ENCODE measurements around the gene GPR37L1. TPM values are rescaled to one million over a fixed set of nuclear protein-coding genes. Genes with fewer than 3 reads are reported as not detected.

The GPR37L1 gene
- total RNA-seq, 2 experiments from 2014 or later: not detected

DNA sequence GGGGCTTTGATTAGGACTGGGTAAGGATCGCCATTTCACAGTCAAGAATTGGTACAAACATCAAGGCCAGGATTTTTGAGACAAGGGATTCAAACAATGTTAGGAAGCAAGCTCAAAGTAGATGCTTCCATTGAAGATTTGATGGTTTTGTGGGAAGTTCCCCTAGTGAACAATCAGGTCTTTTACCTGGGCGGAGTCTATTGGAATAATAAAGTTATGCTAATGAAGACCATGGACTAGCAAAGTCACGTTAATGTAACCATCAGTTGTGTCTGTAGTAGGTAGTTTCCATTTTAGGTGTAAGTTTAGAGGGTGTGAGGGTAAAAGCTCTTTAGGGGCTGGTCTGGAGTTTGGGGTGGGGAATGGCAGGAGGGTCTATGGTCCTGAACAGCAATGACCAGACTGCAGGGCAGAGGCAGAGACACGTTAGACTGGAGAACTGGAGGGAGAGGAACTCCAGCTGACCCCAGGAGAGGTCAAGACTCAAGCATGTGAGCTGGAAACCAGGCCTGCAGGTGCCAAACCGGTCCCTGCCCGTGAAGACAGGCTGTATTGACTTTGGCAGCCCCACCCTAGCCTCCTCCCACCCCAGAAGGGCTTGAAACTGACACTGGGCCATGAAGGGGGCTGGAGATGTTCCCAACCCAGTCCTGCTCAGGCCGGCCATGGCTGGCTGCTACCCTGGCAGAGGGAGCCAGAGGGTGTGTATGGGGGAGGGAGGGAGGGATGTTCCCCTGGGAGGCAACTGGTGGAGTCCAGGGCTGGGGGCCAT lies 36.0 kb upstream of the GPR37L1 start:
- no peak overlapping the region for H3K4me3 ChIP-seq (ENCODE audit: low read length)
- ChIA-PET POLR2A (interaction anchor here (0.6 kb wide), 1 partner anchor 12 kb away, joined by 3 read pairs; no protein-coding TSS in a partner anchor), CTCF (no interaction called here)
- H3K27ac ChIP-seq (ENCODE audit: low read depth in 1 of 2, low read length in 2 of 2): no peak overlapping the region
- H3K36me3 Mint-ChIP-seq (ENCODE audit: low read depth): no peaks in the 10 kb centered on the region
- no peaks in the 10 kb centered on the region for H3K4me1 Mint-ChIP-seq (ENCODE audit: low read depth)
- no peaks in the 10 kb centered on the region for H3K4me1 ChIP-seq (ENCODE audit: insufficient read depth, low read length)
- no peaks in the 10 kb centered on the region for H3K9me3 Mint-ChIP-seq
- no peak for ATAC-seq (ENCODE audit: poor library complexity)
- H3K27ac Mint-ChIP-seq: no peak overlapping the region
- H3K27me3 ChIP-seq (ENCODE audit: control insufficient read depth in 1 of 2, insufficient read depth in 2 of 2, low read length in 2 of 2): peaks cover 0 to 2% of the 10 kb centered on the region in 2 experiments
- no peak for TF ChIP-seq CTCF (IDR thresholded peaks at IDR 0.05)
- no peaks in the 10 kb centered on the region for H3K9me3 ChIP-seq (ENCODE audit: control insufficient read depth in 1 of 2, insufficient read depth in 1 of 2, low read length in 2 of 2)
- H3K4me3 Mint-ChIP-seq: no peak overlapping the region
- intact Hi-C loops (cut with DNase I, micrococcal nuclease): no loop called here
- no peak for DNase-seq
- H3K36me3 ChIP-seq (ENCODE audit: insufficient read depth, low read length): no peaks in the 10 kb centered on the region
- peaks cover 5% of the 10 kb centered on the region for H3K27me3 Mint-ChIP-seq

- no peak for TF ChIP-seq CTCF (IDR thresholded peaks at IDR 0.05)
- CTCF ChIA-PET: no interaction called here
- DNase-seq (no peak), ATAC-seq (ENCODE audit: poor library complexity) (no peak)
- no peak overlapping the region for H3K4me3 ChIP-seq (ENCODE audit: low read length)
- Mint-ChIP-seq H3K27ac (no peak overlapping the region), H3K36me3 (ENCODE audit: low read depth) (no peaks in the 10 kb centered on the region), H3K4me3 (no peak overlapping the region), H3K27me3 (peaks cover 8% of the 10 kb centered on the region), H3K9me3 (no peaks in the 10 kb centered on the region), H3K4me1 (ENCODE audit: low read depth) (no peaks in the 10 kb centered on the region)
- intact Hi-C loops (cut with DNase I, micrococcal nuclease): no loop called here
- peaks cover 0 to 2% of the 10 kb centered on the region in 2 experiments for H3K27me3 ChIP-seq (ENCODE audit: control insufficient read depth in 1 of 2, insufficient read depth in 2 of 2, low read length in 2 of 2)
- POLR2A ChIA-PET: no interaction called here
- no peaks in the 10 kb centered on the region for H3K9me3 ChIP-seq (ENCODE audit: control insufficient read depth in 1 of 2, insufficient read depth in 1 of 2, low read length in 2 of 2)
- no peaks in the 10 kb centered on the region for H3K36me3 ChIP-seq (ENCODE audit: insufficient read depth, low read length)
- no peaks in the 10 kb centered on the region for H3K4me1 ChIP-seq (ENCODE audit: insufficient read depth, low read length)
- H3K27ac ChIP-seq (ENCODE audit: low read depth in 1 of 2, low read length in 2 of 2): no peak overlapping the region
Measured at GRCh38 chr1:202088206-202088605, 34.5 kb upstream of the GPR37L1 start.

GRCh38 chr1:202090994-202091393 lies 31.7 kb upstream of the GPR37L1 start:
- no peaks in the 10 kb centered on the region for H3K4me1 Mint-ChIP-seq (ENCODE audit: low read depth)
- intact Hi-C loops (cut with DNase I, micrococcal nuclease): no loop called here
- Histone ChIP-seq H3K36me3 (ENCODE audit: insufficient read depth, low read length) (no peaks in the 10 kb centered on the region), H3K9me3 (ENCODE audit: control insufficient read depth in 1 of 2, insufficient read depth in 1 of 2, low read length in 2 of 2) (no peaks in the 10 kb centered on the region), H3K4me3 (ENCODE audit: low read length) (no peak overlapping the region), H3K4me1 (ENCODE audit: insufficient read depth, low read length) (no peaks in the 10 kb centered on the region), H3K27me3 (ENCODE audit: control insufficient read depth in 1 of 2, insufficient read depth in 2 of 2, low read length in 2 of 2) (peaks cover 0 to 5% of the 10 kb centered on the region in 2 experiments), H3K27ac (ENCODE audit: low read depth in 1 of 2, low read length in 2 of 2) (no peak overlapping the region)
- no peak overlapping the region for H3K27ac Mint-ChIP-seq
- TF ChIP-seq CTCF (IDR thresholded peaks at IDR 0.05): no peak
- POLR2A ChIA-PET: no interaction called here
- DNase-seq (no peak), ATAC-seq (ENCODE audit: poor library complexity) (no peak)
- H3K27me3 Mint-ChIP-seq: peaks cover 18% of the 10 kb centered on the region
- no peak overlapping the region for H3K4me3 Mint-ChIP-seq
- CTCF ChIA-PET: no interaction called here
- no peaks in the 10 kb centered on the region for H3K36me3 Mint-ChIP-seq (ENCODE audit: low read depth)
- H3K9me3 Mint-ChIP-seq: no peaks in the 10 kb centered on the region
